Panc1 (cell line): ENCODE measurements around the gene ICE2. TPM values are rescaled to one million over a fixed set of nuclear protein-coding genes. Genes with fewer than 3 reads are reported as not detected.

Experiments
- ATAC-seq: fragments of 200-7000 bp; cut with Tn5 transposase; 2 replicates; pipeline ENCODE4 v1.9.1; 2020; ENCODE audit warnings: mild to moderate bottlenecking, moderate library complexity
- BruUV-seq: library from RNA; stranded (reverse); fragments of 400-500 nt; replicated peaks from 2 replicates; lab custom pipeline; 2021; lab: Mats Ljungman, UMichigan
- CTCF ChIA-PET: fragments of 300-600 bp; sonication (Branson Sonifier 250); formaldehyde crosslinking; loops from one replicate; lab custom pipeline; 2022; ENCODE audit warnings: antibody characterized with exemption; lab: Charles Lee
- POLR2A ChIA-PET: fragments of 300-600 bp; sonication (Branson Sonifier 250); formaldehyde crosslinking; loops from one replicate; lab custom pipeline; 2022; ENCODE audit warnings: antibody characterized with exemption; lab: Charles Lee
- DNase-seq: peaks from one replicate; pipeline ENCODE4 v3.0.0-alpha.2; 2010; ENCODE audit warnings: low read depth, low spot score
- H3K27ac ChIP-seq: 2 replicates; pipeline ENCODE4 v1.5.1; 2011; ENCODE audit warnings: mild to moderate bottlenecking, low read length, inconsistent platforms
- H3K27me3 ChIP-seq: fragments of 200-500 bp; sonication (Bioruptor generic); 2 replicates; pipeline ENCODE4 v1.6.0; 2014; ENCODE audit warnings: low read length, inconsistent platforms; ENCODE audit not compliant: control insufficient read depth, insufficient read depth
- H3K36me3 ChIP-seq: fragments of 200-500 bp; sonication (Bioruptor generic); 2 replicates; pipeline ENCODE4 v1.5.1; 2014; ENCODE audit warnings: inconsistent platforms, mild to moderate bottlenecking, low read length, moderate library complexity; ENCODE audit not compliant: control insufficient read depth, insufficient read depth
- H3K4me1 ChIP-seq: 2 replicates; pipeline ENCODE4 v1.5.1; 2011; ENCODE audit warnings: inconsistent platforms, mild to moderate bottlenecking, low read length, moderate library complexity; ENCODE audit not compliant: control insufficient read depth, insufficient read depth
- H3K4me3 ChIP-seq, 2 experiments: 2 replicates each; pipeline ENCODE4 v1.5.1; 2011 to 2012; ENCODE audit warnings: low read depth in 2 of 2, low read length in 2 of 2, mild to moderate bottlenecking in 2 of 2, inconsistent platforms in 1 of 2, moderate library complexity in 1 of 2
- H3K9me3 ChIP-seq: fragments of 200-500 bp; sonication (Bioruptor generic); 2 replicates; pipeline ENCODE4 v1.5.1; 2014; ENCODE audit warnings: low read depth, mild to moderate bottlenecking, inconsistent platforms, low read length, moderate library complexity; ENCODE audit not compliant: control insufficient read depth, insufficient read depth
- CTCF ChIP-seq: fragments of 450-650 bp; IDR thresholded peaks from 2 replicates; pipeline ENCODE4 v1.5.1; 2017; ENCODE audit warnings: mild to moderate bottlenecking
- POLR2AphosphoS5 ChIP-seq: IDR thresholded peaks from 2 replicates; pipeline ENCODE4 v1.6.1; 2012; ENCODE audit warnings: mild to moderate bottlenecking, low read depth, low read length, moderate library complexity
- REST ChIP-seq, 2 experiments: IDR thresholded peaks; 2 replicates each; pipeline ENCODE4 v1.6.1; 2011 to 2012; ENCODE audit warnings: low read depth in 2 of 2, control low read depth in 1 of 2, low read length in 1 of 2, mild to moderate bottlenecking in 1 of 2, moderate library complexity in 1 of 2; ENCODE audit not compliant: insufficient read depth in 1 of 2
- SIN3A ChIP-seq: IDR thresholded peaks from 2 replicates; pipeline ENCODE4 v1.6.1; 2012; ENCODE audit warnings: low read depth, mild to moderate bottlenecking, low read length, moderate library complexity, borderline replicate concordance; ENCODE audit not compliant: insufficient read depth
- TCF7L2 ChIP-seq: IDR thresholded peaks from 2 replicates; pipeline ENCODE4 v1.6.1; 2011; ENCODE audit warnings: mild to moderate bottlenecking, low read depth, low read length, inconsistent platforms
- in situ Hi-C: cut with HindIII; loops from 2 replicates; pipeline ENCODE4 v1.10.0; 2016; ENCODE audit warnings: low sequenced_read_pairs, low pct_unique_long_range_greater_than_20kb
- intact Hi-C: fragments of 100-400 bp; cut with micrococcal nuclease; formaldehyde crosslinking; loops from one replicate; pipeline ENCODE4 v1.10.0; 2022; ENCODE audit not compliant: unreplicated experiment
- total RNA-seq: library from RNA; stranded (reverse); gene quantifications from one replicate; pipeline ENCODE4 v1.2.1, GENCODE V29; 2021; ENCODE audit not compliant: unreplicated experiment

The ICE2 gene
- total RNA-seq, 1 experiment from 2014 or later = 66.2 TPM

GRCh38 chr15:60418096-60418495, 60.8 kb downstream of the ICE2 start:
- no TSS peak for BruUV-seq
- Histone ChIP-seq H3K4me3 (no peak overlapping the region), H3K27ac (no peak overlapping the region), H3K36me3 (0 out of 2 replicates have a peak, but pooled peaks cover 5% of the 10 kb centered on the region), H3K9me3 (no peaks in the 10 kb centered on the region), H3K27me3 (no peaks in the 10 kb centered on the region), H3K4me1 (peaks cover 13% of the 10 kb centered on the region)
- POLR2A ChIA-PET = no interaction called here
- in situ Hi-C loops (no loop called here), intact Hi-C loops (no loop called here)
- CTCF ChIA-PET = no interaction called here
- DNase-seq (no peak), ATAC-seq (no peak)
- TF ChIP-seq CTCF = no peak
- no peak for TF ChIP-seq SIN3A
- TF ChIP-seq TCF7L2 = no peak
- TF ChIP-seq REST (IDR thresholded peaks at IDR 0.05; ENCODE audit: insufficient read depth in 1 of 2, low read depth in 2 of 2, low read length in 1 of 2) = no peak
- TF ChIP-seq POLR2AphosphoS5 = no peak

GRCh38 chr15:60417112-60417511, 61.8 kb downstream of the ICE2 start:
- no peak for DNase-seq
- ATAC-seq = no peak
- in situ Hi-C loops = no loop called here
- Histone ChIP-seq H3K9me3 (no peaks in the 10 kb centered on the region), H3K4me3 (no peak overlapping the region), H3K4me1 (peaks cover 14% of the 10 kb centered on the region), H3K36me3 (no peaks in the 10 kb centered on the region), H3K27ac (no peak overlapping the region), H3K27me3 (no peaks in the 10 kb centered on the region)
- intact Hi-C loops = no loop called here
- ChIA-PET CTCF (no interaction called here), POLR2A (no interaction called here)
- TF ChIP-seq POLR2AphosphoS5 = no peak
- TF ChIP-seq CTCF = no peak
- TF ChIP-seq SIN3A = no peak
- TF ChIP-seq TCF7L2 = no peak
- no peak for TF ChIP-seq REST (IDR thresholded peaks at IDR 0.05; ENCODE audit: insufficient read depth in 1 of 2, low read depth in 2 of 2, low read length in 1 of 2)
- BruUV-seq = no TSS peak
